ACHN (cell line): ENCODE results near the gene SLC35F4.
A peak's percentile ranks its signal among the peaks of the same experiment; 100 is the strongest.
"Not testable (repeated sequence)": the region's sequence is repeated elsewhere in the genome, so short reads cannot be mapped to it uniquely, and the experiment has no call there.

Source experiments
- DNase-seq: peaks from one replicate; pipeline ENCODE4 v3.0.0-alpha.2; 2015
- in situ Hi-C: cut with HindIII; loops from 2 replicates; pipeline ENCODE4 v1.10.0; 2017; ENCODE audit warnings: low sequenced_read_pairs, low pct_ligation_motif_present, low pct_unique_long_range_greater_than_20kb

SLC35F4 gene

DNA sequence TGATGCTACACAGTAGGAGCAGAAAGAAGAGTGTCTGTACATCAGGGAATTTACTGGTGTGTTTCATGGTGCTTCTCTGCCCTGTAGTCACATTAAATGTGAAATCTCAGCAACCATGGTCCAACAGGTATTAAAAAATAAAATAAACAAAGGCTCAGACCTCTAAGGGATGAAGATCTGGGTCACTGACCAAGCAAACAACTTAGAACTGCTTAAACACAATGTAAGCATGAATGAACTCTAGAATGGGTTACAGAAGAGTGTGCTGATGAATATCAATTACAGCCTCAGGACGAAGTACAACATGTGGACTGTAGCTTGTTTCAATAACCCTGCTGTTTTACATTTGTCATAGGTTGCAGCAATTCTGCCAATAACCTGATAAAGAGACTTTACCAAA lies 47.4 kb downstream of the SLC35F4 start:
- DNase-seq: no peak
- in situ Hi-C loops: no loop called here

GRCh38 chr14:57816568-57817284 lies 49.2 kb downstream of the SLC35F4 start:
- DNase-seq: peak; percentile 13
- in situ Hi-C loops: no loop called here

DNA sequence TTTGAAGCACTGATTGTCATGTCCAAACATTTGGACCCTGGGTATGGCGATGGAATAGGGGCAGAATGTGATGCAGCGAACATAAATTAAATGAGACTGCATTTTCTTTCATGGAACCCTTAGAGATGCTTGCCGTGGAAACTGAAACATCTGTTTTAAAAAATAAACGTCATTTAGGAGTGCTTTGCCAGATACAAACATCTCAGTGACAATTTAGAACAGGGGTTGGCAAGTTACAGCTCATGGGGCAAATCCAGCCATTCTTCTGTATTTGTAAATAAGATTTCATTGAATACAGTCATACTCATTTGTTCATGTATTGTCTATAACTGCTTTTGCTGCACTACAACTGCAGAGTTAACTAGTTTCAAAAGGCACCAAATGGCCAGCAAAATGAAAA lies 51.2 kb downstream of the SLC35F4 start:
- in situ Hi-C loops: no loop called here
- DNase-seq: no peak

GRCh38 chr14:57812741-57813140 lies 53.2 kb downstream of the SLC35F4 start:
- no peak for DNase-seq
- in situ Hi-C loops: no loop called here

GRCh38 chr14:57811998-57812546 lies 53.8 kb downstream of the SLC35F4 start:
- in situ Hi-C loops: no loop called here
- no peak for DNase-seq

DNA sequence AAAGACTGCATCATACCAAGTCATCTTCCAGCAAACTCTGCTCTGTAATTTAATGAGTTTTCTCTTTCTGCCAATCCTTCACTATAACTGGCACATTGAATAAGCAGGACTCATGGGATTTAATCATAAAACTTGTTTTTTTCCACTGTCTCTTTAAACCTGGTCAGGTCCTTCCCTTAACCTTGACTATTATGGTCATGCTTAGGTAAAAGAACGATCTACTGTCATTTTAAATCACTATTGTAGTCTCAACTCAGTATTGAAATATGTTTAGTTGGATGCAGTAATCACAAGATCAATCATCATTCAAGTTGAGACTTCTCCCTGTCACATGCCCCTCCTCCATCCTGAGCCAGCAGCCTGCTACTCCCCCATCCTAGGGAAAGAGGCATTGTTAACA lies 56.1 kb downstream of the SLC35F4 start:
- in situ Hi-C loops: no loop called here
- DNase-seq: no peak

GRCh38 chr14:57797160-57797559 lies 68.7 kb downstream of the SLC35F4 start:
- in situ Hi-C loops: no loop called here
- no peak for DNase-seq

- in situ Hi-C loops: no loop called here
- DNase-seq: no peak
These were observed 69.3 kb downstream of the SLC35F4 start for GRCh38 chr14:57796556-57796955.

GRCh38 chr14:57785058-57785457 lies 80.8 kb downstream of the SLC35F4 start:
- in situ Hi-C loops: no loop called here
- no peak for DNase-seq

DNA sequence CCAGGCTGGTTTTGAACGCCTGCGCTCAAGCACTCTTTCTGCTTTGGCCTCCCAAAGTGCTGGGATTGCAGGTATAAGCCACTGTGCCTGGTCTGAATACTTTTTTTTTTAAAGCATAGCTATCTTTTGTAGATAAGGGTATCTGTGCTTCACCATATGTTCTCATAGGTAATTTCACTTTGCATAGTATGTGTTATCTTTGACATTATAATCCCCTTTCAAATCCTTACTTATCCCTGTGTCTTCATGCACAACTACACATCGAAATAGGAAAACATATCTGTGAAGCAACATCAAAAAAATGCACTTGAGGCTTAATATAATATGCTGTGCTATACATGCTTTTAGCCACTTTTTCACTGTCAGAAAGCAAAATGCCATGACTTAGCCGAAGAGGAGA lies 94.1 kb downstream of the SLC35F4 start:
- in situ Hi-C loops: no loop called here
- no peak for DNase-seq

- no peak for DNase-seq
- in situ Hi-C loops: no loop called here
These were observed 95.9 kb downstream of the SLC35F4 start for GRCh38 chr14:57769863-57770523.

GRCh38 chr14:57761800-57762199 lies 104.1 kb downstream of the SLC35F4 start:
- in situ Hi-C loops: no loop called here
- DNase-seq: no peak

DNA sequence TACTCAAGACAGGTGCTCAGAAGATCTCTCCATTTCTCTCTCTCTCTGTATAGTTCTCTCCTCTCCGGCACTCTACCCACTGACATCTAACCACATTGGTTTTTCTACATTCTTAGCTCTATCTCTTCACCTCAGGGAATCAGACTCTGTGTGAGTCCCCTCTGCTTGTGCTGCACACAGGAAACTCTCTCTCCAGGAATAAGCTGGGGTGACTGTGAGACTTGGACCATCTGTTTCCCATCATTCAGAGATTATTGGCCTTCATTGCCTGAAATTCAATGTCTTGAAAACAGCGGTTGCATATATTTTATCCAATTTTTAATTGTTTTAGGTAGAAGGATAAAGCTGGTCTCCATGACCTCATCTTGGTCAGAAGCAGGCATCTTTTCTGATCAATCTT lies 105.0 kb downstream of the SLC35F4 start:
- DNase-seq: no peak
- in situ Hi-C loops: no loop called here

- no peak for DNase-seq
- in situ Hi-C loops: no loop called here
These were observed 110.8 kb downstream of the SLC35F4 start for GRCh38 chr14:57755018-57755521.

- in situ Hi-C loops: no loop called here
- DNase-seq: no peak
These were observed 111.4 kb downstream of the SLC35F4 start for GRCh38 chr14:57754527-57754926.

GRCh38 chr14:57753821-57754220 lies 112.1 kb downstream of the SLC35F4 start:
- no peak for DNase-seq
- in situ Hi-C loops: no loop called here

- in situ Hi-C loops, DNase-seq: not testable (repeated sequence)
These were observed 113.7 kb downstream of the SLC35F4 start for GRCh38 chr14:57752142-57752695.

- in situ Hi-C loops: no loop called here
- DNase-seq: peak; percentile 31
These were observed 114.5 kb downstream of the SLC35F4 start for GRCh38 chr14:57751400-57751799.

GRCh38 chr14:57749267-57749666 lies 116.6 kb downstream of the SLC35F4 start:
- in situ Hi-C loops: no loop called here
- peak; percentile 81 for DNase-seq
